Esophagus squamous epithelium (tissue), 4 donors: ENCODE results near the gene CIB4.

Source experiments
- POLR2A ChIP-seq, 4 donors: fragments of 450-650 bp; IDR thresholded peaks; one replicate each; pipeline ENCODE4 v1.6.1; 2017; ENCODE audit warnings: antibody characterized with exemption in 4 of 4, mild to moderate bottlenecking in 4 of 4, moderate library complexity in 3 of 4
- TF ChIP-seq, protein P1 (sequence below), 6 experiments: fragments of 450-650 bp in 4 of 6; fragments of 200-600 bp in 2 of 6; sonication (generic) in 2 of 6; IDR thresholded peaks; one replicate each; pipeline ENCODE4 v1.5.1; 2016 to 2019; ENCODE audit warnings: antibody characterized with exemption in 6 of 6, mild to moderate bottlenecking in 4 of 6, moderate library complexity in 4 of 6

GRCh38 chr2:26649992-26650712, 9.0 kb upstream of the CIB4 start:
- TF ChIP-seq, protein P1, sequence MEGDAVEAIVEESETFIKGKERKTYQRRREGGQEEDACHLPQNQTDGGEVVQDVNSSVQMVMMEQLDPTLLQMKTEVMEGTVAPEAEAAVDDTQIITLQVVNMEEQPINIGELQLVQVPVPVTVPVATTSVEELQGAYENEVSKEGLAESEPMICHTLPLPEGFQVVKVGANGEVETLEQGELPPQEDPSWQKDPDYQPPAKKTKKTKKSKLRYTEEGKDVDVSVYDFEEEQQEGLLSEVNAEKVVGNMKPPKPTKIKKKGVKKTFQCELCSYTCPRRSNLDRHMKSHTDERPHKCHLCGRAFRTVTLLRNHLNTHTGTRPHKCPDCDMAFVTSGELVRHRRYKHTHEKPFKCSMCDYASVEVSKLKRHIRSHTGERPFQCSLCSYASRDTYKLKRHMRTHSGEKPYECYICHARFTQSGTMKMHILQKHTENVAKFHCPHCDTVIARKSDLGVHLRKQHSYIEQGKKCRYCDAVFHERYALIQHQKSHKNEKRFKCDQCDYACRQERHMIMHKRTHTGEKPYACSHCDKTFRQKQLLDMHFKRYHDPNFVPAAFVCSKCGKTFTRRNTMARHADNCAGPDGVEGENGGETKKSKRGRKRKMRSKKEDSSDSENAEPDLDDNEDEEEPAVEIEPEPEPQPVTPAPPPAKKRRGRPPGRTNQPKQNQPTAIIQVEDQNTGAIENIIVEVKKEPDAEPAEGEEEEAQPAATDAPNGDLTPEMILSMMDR (IDR thresholded peaks at IDR 0.05), result no peak
- TF ChIP-seq POLR2A (IDR thresholded peaks at IDR 0.05), result no peak
